Measurements from ENCODE around the gene PDE4A.
"Not testable (repeated sequence)": the region's sequence is repeated elsewhere in the genome, so short reads cannot be mapped to it uniquely, and the experiment has no call there.

Gene PDE4A

DNA sequence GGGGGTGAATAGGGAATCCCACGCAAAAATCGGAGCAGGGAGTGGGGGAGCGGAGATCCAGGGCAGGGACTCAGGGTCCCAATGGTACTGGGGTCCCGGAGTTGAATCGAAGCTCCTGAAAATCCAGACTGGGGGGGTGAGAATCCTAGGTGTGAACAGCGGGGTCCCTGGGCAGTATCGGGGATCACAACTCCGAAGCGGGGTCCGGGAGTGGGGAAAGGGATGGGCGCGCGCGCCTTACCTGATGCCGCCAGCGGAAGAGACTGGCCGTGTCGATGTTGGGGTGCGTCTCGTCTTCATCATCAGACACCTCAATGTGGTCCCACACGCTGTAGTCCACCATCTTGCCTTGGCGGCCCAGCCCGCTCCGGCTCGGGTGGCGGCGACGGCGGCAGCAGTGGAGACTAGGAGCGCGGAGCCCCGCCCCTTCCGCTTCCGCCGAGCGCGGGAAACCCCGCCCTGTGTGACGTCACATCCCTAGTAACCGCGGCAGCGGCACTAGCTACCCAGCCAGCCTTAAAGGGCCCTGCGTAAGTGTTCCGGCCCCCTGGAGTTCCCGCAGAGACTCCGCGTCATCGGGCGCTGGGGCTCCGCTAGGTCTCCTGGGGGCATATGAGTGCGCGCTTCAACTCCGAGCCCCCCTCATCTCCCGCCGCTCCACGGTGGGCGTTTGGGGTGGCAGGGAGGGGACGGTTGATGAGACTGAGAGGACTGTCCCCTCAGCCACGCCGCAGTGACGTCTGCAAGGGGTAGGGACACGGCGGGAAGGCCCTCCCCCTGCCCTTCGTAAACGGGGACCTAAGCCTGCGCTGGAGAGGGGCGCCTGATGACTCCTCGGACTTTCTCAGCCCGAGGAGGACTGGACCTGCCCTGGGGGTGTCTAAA is 17.0 kb upstream of the PDE4A start, which contains the start of gene CDC37:
Gene CDC37 (minus strand): TSS at position 406 of the 885 bp plus-strand sequence. CDS start 63 bp downstream, at position 343.
- DNase-seq (ENCODE audit: low read depth), result peak; percentile 97

DNA sequence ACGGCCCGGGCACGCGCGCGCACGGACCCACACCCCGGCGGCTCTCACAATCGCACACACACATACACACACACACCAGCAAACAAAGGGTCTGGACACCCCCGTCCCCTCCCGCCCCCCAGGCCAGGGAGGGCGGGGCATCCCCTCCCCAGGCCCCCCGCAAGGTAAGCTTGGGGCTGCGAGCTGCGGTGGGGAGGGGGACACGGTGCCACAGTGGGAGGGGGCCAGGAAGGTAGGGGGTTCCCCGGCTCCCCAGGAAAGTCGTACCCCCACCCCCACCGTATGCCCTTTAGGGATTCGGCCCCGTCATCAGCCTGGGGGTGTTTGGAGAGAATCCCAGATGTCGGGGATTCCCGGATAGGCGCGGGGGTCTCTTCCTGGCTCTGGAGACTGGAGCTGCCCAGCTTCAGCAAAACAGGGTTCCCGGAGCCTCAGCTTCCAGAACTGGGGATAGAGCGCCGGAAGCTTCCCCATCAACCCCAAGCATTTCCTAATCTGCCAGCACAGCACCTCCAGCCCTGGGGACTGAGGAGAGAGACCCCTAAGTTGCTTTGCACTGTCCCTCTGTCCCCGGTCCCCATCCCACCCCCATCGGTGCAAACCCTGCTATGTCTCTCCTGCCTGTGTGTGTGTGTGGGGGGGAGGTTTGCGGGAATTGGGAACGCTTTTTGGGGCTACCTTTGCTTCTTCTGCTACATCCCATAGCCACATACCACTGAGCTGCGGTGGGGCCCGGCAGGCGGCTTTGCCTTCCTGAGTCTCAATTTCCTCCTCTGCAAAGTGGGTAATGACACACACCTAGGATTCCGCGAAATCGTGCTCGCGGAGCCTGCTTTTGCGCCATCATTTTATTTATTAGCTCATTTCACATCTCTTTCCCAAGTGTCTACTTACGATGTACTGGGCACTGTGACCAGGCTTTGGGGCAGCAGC is 15.2 kb upstream of the PDE4A start:
- no peak for DNase-seq (ENCODE audit: low read depth)

DNA sequence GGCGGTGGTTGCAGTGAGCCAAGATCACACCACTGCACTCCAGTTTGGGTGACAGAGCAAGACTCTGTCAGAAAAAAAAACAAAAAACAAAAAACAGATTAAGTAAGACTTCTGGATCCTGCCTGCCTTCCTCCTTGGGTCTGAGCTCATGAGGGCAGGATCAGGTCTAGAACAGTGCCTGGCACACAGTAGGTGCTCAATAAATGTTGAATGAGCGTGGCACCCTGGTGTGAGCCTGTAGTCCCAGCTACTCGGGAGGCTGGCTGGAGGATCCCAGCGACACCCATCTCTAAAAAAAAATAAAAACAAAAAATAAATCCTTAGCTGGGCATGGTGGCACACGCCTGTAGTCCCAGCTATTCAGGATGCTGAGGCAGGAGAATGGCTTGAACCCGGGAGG is 14.1 kb upstream of the PDE4A start:
- no peak for DNase-seq (ENCODE audit: low read depth)

DNA sequence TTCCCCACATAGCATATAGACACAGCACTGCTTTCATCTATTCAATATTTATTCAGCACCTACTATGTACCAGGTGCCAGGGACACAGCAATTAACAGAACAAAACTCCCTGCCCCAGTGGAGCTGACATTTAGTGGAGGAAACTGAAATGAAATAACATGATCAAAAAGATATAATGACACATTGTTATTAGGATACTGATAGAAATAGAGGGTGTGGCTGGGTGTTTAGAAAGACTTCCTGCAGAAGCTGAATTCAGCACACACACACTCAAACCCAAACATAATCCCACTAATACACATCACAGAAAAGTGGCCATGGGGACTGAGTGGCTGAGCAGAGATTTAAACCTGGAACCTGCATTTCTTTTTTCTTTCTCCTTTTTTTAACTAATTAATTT is 13.2 kb upstream of the PDE4A start:
- DNase-seq (ENCODE audit: low read depth), result no peak

DNA sequence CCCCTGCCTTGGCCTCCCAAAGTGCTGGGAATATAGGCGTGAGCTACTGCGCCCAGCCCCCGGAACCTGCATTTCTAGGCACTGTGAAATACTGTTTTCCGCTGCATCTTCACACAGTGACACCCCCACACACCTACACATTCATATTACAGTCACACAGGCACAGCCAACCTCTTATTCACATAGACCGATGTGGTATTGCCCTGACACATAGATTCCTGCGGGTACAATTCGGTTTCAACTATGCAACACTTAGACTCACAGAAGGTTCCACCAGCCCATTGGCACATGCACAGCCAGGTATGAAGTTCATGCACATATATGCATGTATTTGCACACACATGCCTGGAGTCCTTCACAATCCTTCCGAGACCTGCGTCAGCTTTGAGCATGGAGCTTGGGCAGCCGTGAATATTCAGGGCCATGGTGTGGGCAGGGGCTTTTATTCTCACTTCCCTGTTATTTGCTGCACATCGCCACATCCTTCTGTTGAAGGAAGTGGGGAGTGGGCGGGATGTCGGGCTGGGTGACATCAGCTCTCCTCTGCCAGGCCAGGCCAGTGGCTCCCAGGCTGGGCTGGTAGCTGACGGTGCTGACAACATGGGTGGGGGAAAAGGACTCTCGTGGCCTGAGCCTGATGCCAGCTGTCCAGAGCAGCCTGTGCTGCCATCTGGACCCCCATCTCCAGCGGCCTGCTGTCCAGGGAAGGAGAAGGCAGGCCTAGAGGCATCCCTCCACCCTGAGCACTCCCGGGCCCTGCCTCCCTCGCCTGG is 11.6 kb upstream of the PDE4A start:
- no peak for DNase-seq (ENCODE audit: low read depth)

DNA sequence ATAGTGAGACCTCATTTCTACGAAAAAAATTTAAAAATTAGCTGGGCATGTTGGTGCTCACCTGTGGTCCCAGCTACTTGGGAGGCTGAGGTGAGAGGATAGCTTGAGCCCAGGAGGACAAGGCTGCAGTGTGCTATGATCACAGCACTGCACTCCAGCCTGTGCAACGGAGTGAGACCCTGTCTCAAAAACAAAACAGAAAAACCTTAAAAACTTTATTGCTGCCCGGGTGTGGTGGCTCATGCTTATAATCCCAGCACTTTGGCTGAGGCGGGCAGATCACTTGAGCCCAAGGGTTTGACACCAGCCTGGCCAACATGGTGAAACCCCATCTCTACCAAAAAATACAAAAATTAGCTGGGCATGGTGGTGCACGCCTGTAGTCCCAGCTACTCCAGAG is 9.1 kb upstream of the PDE4A start:
- DNase-seq (ENCODE audit: low read depth), result not testable (repeated sequence)

DNA sequence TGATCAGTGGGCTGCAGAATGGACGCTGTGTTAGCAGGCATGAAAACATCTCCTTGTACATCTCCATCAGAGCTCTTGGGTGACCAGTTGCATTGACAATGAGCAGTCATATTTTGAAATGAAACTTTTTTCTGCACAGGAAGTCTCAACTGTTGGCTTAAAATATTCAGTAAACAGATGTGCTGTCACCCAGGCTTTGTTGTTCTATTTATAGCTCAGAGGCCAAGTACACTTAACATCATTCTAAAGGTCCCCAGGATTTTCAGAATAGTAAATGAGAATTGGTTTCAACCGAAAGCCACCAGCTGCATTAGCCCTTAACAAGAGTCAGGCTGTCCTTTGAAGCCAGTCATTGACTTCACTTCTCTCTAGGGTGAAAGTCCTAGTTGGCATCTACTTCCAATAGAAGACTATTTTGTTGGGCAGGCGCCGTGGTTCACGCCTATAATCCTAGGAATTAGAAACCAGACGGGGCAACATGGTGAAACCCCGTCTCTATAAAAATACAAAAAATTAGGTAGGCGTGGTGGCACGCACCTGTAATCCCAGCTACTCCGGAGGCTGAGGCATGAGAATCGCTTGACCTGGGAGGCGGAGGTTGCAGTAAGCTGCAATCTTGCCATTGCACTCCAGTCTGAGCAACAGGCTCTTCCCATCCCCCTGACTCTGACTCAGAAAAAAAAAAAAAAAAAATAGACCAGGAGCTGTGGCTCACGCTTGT is 7.9 kb upstream of the PDE4A start:
- no peak for DNase-seq (ENCODE audit: low read depth)

DNA sequence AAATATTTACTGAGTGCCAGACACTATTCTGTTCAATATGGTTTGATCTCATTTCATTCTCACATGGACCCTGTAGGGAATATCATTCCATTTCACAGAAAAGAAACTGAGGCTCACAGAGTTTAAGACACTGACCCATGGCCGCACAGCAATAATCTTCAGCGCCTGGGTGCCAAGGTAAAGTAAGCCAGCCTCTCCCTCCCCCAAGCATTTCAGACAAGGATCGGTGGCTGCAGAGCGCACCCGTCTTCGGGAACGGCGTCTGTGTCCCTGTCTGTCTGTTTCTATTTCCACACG is 4.3 kb upstream of the PDE4A start:
- no peak for DNase-seq (ENCODE audit: low read depth)

DNA sequence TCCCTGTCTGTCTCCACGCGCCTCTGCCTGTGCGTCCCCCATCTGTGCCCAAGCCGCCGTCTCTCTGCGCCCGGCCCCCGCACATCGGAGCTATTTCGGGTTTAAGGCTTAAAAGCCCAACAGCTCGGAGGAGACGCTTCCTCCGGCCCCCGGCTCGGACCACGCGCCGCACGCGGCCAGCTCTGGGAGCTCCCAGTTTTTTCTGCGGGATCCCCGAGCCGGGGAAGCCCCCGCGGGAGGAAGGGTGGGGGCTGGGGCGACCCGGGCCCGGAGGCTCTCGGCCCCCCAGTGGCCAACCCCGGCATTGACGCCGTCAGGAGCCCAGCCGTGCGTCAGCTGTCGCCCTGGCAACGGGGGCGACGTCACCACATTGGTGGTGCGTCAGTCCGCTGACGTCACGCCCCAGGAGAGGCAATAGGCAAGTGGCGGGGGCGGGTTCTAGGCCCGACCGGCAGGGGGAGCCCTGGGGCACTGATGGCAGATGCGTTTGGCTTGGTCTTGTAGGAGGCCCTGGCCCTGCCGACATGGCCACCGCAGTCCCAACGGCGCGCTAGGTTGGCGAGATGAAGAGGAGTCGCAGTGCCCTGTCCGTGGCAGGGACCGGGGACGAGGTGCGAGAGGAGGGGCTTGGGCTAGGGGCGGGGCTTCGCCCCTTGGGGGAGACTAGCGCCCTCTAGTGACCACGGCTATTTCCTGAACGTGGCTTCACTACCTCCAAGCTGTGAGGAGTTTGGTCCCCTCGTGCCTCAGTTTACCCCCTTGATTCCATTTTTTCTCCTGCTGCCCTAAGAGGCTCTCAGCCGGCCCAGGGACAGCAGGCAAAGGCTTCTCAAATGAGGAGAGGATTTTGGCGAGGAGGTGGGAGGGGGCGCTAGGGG is 3.7 kb upstream of the PDE4A start:
- peak; percentile 86 for DNase-seq (ENCODE audit: low read depth)

DNA sequence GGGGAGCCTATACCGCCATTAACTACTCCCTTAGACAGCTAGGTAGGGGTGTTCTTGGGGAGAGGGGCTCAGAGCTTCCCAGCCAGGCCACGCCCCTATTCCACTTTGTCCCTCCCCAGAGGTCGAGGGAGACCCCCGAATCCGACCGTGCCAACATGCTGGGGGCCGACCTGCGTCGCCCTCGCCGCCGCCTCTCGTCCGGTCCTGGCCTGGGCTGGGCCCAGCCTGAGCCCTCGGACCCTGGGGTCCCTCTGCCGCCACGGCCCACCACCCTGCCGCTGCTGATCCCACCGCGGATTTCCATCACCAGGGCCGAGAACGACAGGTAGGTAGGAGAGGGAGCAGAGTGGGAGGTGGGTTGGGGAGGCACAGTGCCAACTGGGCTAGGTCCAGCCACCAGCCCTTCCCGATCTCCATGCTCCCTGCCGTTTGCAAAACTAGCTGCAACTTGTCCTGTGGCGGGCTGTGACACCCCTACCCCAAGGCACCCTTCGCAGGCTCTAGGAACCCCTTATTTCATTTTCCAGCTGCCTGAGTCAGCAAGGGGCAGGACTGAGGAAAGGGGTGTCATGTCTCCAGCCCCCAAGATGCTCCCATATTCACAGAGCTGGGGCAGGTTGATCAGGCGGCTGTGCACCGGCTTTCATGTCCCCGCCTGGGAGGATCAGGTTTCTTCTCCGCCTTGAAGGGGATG is 2.6 kb upstream of the PDE4A start:
- DNase-seq (ENCODE audit: low read depth), result no peak

DNA sequence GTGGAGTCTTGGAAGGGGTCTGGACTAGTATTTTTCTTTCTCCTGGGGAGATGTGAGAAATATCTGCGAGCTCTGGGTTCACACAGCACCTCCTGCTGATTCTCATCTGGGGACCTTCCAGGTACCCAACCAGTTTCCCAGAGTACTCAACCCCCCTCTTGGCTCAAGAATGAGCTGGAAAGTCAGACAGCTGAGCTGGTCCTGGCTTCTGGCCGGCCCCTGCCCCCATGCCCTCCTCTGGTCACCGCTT is 2.2 kb upstream of the PDE4A start:
- no peak for DNase-seq (ENCODE audit: low read depth)

DNA sequence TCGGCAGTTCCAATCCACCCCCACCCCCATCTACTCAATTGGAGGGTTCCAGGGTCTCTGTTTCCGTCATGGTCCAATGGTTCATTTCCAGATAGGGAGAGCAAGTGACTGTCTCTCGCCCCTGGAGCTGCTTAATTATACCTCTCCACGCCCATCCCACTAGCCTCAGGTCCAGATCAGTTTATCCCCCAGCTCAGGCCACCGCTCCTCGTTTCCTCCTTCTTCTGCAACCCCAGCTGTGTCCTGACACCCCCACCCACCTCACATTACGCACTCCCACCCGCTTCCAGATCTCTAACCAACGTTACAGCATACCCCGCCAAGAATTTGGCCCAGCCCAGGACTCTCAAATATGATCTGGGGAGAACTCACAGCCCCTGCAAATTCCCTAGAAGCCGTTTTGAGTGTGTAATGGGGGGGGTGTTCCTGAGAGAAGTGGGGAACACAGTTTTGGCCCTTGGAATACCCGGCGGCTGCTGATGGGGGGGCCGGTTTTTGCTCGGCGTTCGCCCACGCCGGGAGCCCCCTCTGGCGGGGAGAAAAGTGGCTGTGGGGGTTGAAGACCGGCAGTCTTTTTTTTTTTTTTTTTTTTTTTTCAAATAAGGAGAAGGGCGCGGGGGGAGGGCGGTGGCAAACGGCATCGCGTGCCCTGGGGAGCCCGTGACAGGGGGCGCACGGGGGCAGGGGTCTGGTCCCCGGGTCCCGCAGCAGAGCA is 1.7 kb upstream of the PDE4A start:
- DNase-seq (ENCODE audit: low read depth), result no peak

DNA sequence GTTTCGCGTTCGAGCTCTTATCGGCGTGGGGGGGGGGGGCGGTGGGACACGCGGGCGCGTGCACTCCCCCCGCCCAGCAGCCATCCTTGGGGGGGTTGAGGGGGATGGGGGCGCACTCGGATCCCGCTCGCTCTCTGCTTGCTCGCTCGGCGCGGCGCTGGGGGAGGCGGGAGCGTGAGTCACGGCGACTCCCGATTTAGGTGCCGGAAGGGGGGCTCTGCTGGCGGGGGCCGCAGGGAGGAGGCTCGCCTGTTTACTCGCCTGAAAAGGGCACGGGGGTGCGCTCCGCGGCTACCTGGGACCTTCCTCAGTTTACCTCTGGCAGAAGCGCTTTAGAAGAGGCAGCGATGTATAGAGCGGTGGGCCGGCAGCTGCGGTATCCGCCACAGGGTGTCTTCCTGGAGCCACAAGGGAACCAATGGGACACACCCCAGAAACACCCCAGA is 1.1 kb upstream of the PDE4A start:
- no peak for DNase-seq (ENCODE audit: low read depth)

DNA sequence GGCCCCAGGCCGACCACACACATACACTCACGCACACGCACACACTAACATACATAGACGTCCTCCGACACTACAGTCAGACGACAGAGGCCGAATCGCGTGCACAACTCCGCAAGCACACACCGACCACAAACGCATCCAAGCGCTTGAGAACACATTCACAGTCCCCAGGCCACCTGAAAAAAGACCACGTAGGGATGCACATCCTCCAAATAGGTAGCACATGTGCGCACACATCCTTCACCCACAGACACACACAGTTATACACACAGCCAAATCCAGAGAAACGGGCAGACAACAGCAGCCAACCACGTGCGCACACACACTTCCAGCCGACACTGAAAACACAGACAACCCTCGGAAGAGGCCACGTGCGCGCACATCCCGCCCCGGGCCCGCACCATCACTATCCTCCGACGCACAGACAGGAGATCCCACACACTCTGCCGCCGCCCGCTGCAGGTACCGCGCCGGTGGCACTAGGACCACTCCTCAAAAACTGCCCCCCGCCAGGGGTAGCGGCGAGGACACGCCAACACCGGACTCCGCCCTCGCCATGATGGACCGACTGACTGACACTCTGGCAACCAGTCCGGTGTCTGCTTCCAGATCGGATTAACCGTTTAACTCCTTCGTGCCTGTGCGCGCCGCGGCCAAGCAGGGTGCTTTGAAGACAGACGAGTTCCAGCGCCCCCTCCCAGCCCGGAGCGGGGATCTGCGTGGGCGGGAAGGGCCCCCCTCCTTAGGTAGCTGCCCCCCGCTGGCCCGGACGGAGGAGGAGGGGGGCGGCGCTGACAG is 493 bp upstream of the PDE4A start:
- no peak for DNase-seq (ENCODE audit: low read depth)

DNA sequence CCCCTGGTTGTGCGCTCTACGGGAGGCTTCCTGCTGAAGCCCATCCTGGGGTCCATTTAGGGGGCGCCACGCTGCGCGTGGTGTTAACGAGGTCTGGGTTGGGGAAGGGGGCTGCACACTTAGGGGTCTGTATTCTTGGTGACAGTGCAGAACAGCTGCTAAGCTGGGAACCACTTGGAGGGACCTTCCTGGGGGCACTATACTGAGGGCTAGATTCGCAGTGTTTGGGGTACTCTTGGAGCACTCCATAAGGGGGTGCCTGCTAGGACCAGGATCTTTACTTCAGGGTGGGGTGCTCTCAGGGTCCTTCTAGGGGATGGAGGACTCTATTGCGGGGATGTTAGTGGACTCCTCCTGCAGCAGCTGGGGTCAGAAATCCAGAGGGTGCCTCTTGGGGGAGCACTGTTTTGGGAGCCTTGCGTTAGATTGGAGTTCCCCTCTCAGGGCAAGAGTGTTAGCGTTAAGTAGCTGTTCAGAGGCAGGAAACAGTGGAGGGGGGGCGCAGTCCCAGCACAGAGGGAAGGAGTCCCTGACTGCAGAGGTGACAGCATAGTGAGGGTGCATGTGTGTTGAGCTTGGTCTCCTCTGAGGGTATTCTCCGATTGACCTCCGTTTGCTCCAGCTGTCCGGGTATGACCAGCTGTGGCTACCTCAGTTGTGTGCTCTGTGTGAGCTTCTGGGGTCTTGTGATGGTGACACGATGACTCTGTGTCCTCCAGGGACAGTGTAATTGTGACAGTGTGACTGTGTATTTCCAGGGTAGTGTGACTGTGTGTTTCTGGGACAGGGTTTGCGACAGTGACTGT is 1.1 kb downstream of the PDE4A start:
- no peak for DNase-seq (ENCODE audit: low read depth)

DNA sequence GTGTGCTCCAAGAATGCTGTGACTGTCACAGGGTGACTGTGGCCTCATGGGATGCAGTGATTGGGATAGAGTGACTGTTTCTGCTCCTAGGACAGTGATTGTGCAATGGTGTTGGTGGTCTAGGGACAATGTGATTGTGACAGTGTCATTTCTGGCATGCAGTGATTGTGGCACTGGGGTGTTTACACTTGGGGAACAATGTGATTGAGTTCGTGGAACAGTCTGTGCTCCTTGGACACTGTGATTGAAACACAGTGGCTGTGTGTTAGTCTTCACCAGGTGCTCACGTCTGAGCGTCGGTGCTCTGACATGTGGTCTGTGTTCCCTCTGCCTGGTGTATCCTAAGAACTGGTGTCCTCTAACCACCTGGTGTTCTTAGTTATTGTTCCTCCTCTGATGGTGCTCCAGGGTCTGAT is 1.7 kb downstream of the PDE4A start:
- no peak for DNase-seq (ENCODE audit: low read depth)

DNA sequence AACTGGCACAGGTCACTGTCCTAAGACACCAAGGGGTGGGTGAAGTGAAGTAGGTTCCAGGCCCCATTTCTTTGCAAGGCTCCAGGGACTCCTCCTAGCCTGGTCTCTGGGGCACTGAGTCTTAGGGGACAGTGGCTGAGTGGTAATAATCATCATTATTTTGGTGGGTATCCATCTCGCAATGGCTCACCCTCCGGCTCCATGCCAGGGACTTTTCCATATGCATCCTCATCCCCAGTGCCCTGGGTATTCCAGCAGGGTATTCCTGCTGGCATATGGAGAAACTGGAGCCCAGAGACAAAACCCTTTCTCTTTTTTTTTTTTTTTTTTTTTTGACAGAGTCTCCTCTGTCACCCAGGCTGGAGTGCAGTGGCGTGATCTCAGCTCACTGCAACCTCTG is 2.5 kb downstream of the PDE4A start:
- DNase-seq (ENCODE audit: low read depth), result no peak

Measured in activated T-cell treated with anti-CD3 and anti-CD28 coated beads for 1 hour (primary cell).